Measurements from ENCODE around the gene HGD. TPM values are rescaled to one million over a fixed set of nuclear protein-coding genes. Genes with fewer than 3 reads are reported as not detected.

HGD gene
- total and polyA plus RNA-seq, 10 of the 15 experiments (the other 5 are each of a cell fraction or from before 2014, with no cell fraction given), result 0.18 to 0.81 (median 0.40) TPM; not detected in 6

DNA sequence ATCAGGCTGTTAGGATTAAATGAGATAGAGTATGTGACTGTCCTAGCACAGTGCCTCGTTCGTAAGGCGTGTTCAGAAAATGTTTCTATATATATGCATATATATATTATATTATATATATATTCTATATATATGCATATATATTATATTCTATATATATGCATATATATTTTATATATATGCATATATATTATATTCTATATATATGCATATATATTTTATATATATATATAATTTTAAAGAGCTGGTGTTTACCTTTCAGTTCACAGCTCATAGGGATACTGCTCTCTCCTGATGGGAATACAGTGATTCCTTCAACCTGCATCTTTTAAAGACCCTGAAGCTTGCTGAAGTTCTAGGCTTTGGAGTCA, 85.2 kb downstream of the HGD start (continued):
- TF ChIP-seq, protein P1, sequence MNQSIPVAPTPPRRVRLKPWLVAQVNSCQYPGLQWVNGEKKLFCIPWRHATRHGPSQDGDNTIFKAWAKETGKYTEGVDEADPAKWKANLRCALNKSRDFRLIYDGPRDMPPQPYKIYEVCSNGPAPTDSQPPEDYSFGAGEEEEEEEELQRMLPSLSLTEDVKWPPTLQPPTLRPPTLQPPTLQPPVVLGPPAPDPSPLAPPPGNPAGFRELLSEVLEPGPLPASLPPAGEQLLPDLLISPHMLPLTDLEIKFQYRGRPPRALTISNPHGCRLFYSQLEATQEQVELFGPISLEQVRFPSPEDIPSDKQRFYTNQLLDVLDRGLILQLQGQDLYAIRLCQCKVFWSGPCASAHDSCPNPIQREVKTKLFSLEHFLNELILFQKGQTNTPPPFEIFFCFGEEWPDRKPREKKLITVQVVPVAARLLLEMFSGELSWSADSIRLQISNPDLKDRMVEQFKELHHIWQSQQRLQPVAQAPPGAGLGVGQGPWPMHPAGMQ (IDR thresholded peaks at IDR 0.05; ENCODE audit: borderline replicate concordance), result no peak
- TF ChIP-seq RAD21 (IDR thresholded peaks at IDR 0.05; ENCODE audit: insufficient read depth, low read depth, low read length), result no peak
- TF ChIP-seq, protein P2, sequence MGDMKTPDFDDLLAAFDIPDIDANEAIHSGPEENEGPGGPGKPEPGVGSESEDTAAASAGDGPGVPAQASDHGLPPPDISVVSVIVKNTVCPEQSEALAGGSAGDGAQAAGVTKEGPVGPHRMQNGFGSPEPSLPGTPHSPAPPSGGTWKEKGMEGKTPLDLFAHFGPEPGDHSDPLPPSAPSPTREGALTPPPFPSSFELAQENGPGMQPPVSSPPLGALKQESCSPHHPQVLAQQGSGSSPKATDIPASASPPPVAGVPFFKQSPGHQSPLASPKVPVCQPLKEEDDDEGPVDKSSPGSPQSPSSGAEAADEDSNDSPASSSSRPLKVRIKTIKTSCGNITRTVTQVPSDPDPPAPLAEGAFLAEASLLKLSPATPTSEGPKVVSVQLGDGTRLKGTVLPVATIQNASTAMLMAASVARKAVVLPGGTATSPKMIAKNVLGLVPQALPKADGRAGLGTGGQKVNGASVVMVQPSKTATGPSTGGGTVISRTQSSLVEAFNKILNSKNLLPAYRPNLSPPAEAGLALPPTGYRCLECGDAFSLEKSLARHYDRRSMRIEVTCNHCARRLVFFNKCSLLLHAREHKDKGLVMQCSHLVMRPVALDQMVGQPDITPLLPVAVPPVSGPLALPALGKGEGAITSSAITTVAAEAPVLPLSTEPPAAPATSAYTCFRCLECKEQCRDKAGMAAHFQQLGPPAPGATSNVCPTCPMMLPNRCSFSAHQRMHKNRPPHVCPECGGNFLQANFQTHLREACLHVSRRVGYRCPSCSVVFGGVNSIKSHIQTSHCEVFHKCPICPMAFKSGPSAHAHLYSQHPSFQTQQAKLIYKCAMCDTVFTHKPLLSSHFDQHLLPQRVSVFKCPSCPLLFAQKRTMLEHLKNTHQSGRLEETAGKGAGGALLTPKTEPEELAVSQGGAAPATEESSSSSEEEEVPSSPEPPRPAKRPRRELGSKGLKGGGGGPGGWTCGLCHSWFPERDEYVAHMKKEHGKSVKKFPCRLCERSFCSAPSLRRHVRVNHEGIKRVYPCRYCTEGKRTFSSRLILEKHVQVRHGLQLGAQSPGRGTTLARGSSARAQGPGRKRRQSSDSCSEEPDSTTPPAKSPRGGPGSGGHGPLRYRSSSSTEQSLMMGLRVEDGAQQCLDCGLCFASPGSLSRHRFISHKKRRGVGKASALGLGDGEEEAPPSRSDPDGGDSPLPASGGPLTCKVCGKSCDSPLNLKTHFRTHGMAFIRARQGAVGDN (IDR thresholded peaks at IDR 0.05), result no peak
- TF ChIP-seq ETV6 (conservative IDR thresholded peaks at IDR 0.05 in 1 of 2, IDR thresholded peaks at IDR 0.05 in 1 of 2; ENCODE audit: borderline replicate concordance in 1 of 2, low read depth in 1 of 2), result no peak
- TF ChIP-seq RFX5 (IDR thresholded peaks at IDR 0.05; ENCODE audit: low read depth, low read length), result no peak
- TF ChIP-seq, protein P3, sequence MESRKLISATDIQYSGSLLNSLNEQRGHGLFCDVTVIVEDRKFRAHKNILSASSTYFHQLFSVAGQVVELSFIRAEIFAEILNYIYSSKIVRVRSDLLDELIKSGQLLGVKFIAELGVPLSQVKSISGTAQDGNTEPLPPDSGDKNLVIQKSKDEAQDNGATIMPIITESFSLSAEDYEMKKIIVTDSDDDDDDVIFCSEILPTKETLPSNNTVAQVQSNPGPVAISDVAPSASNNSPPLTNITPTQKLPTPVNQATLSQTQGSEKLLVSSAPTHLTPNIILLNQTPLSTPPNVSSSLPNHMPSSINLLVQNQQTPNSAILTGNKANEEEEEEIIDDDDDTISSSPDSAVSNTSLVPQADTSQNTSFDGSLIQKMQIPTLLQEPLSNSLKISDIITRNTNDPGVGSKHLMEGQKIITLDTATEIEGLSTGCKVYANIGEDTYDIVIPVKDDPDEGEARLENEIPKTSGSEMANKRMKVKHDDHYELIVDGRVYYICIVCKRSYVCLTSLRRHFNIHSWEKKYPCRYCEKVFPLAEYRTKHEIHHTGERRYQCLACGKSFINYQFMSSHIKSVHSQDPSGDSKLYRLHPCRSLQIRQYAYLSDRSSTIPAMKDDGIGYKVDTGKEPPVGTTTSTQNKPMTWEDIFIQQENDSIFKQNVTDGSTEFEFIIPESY (IDR thresholded peaks at IDR 0.05), result no peak
- TF ChIP-seq WRNIP1 (IDR thresholded peaks at IDR 0.05; ENCODE audit: borderline replicate concordance, low read depth, low read length), result no peak
- no peak for TF ChIP-seq EP300 (IDR thresholded peaks at IDR 0.05; ENCODE audit: borderline replicate concordance in 1 of 2, control insufficient read depth in 1 of 2, low read depth in 2 of 2, low read length in 2 of 2)

Measured in GM12878 (cell line).